Activated naive CD4-positive, alpha-beta T cell treated with Interleukin-2 at 50 U/mL for 16 hours (primary cell): ENCODE data around the gene RPS24.

Experiments
- DNase-seq: peaks from one replicate; pipeline ENCODE4 v3.0.0-alpha.2; 2020

The RPS24 gene

GRCh38 chr10:78028438-78029268, 5.0 kb upstream of the RPS24 start:
- peak; percentile 29 for DNase-seq

- peak; percentile 92 for DNase-seq
Measured at GRCh38 chr10:78029269-78030226, 4.1 kb upstream of the RPS24 start, which contains the start of gene POLR3A. POLR3A (minus strand) TSS chr10:78029515; CDS start chr10:78029407, 108 bp downstream.

GRCh38 chr10:78033387-78033636, 351 bp upstream of the RPS24 start:
- no peak for DNase-seq

- DNase-seq, result no peak
Measured at GRCh38 chr10:78035025-78035424, 1.4 kb downstream of the RPS24 start.

GRCh38 chr10:78035437-78035836, 1.8 kb downstream of the RPS24 start:
- DNase-seq, result no peak

GRCh38 chr10:78035933-78036583, 2.4 kb downstream of the RPS24 start:
- DNase-seq, result no peak

GRCh38 chr10:78038105-78038504, 4.4 kb downstream of the RPS24 start:
- no peak for DNase-seq

GRCh38 chr10:78038791-78039547, 5.3 kb downstream of the RPS24 start:
- DNase-seq, result no peak

GRCh38 chr10:78039743-78040142, 6.1 kb downstream of the RPS24 start:
- no peak for DNase-seq

- no peak for DNase-seq
Measured at GRCh38 chr10:78041170-78042057, 7.8 kb downstream of the RPS24 start.

GRCh38 chr10:78042058-78042751, 8.5 kb downstream of the RPS24 start:
- DNase-seq, result no peak

GRCh38 chr10:78042752-78043104, 9.1 kb downstream of the RPS24 start:
- DNase-seq, result no peak

- DNase-seq, result no peak
Measured at GRCh38 chr10:78044179-78044578, 10.5 kb downstream of the RPS24 start.

GRCh38 chr10:78044699-78045098, 11.0 kb downstream of the RPS24 start:
- no peak for DNase-seq

- peak; percentile 33 for DNase-seq
Measured at GRCh38 chr10:78045237-78045636, 11.6 kb downstream of the RPS24 start.

- DNase-seq, result no peak
Measured at GRCh38 chr10:78045856-78046255, 12.2 kb downstream of the RPS24 start.

GRCh38 chr10:78046711-78047269, 13.1 kb downstream of the RPS24 start:
- no peak for DNase-seq

- DNase-seq, result peak; percentile 81
Measured at GRCh38 chr10:78047314-78047891, 13.7 kb downstream of the RPS24 start.

- DNase-seq, result no peak
Measured at GRCh38 chr10:78049851-78050250, 16.2 kb downstream of the RPS24 start.

- DNase-seq, result no peak
Measured at GRCh38 chr10:78053211-78053868, 19.7 kb downstream of the RPS24 start.
